A204.1 (cell line): Measurements from ENCODE around the gene HOXD11.

ENCODE experiments used
- FAIRE-seq: peaks from 2 replicates; lab custom pipeline; 2012; peaks lifted over from hg19 to GRCh38; lab: Jason Lieb, UNC

The HOXD11 gene

GRCh38 chr2:176081837-176082524 lies 25.1 kb upstream of the HOXD11 start:
- no peak for FAIRE-seq

- no peak for FAIRE-seq
Observed at GRCh38 chr2:176082525-176082823, 24.6 kb upstream of the HOXD11 start.

- no peak for FAIRE-seq
Observed at GRCh38 chr2:176082824-176083751, 24.0 kb upstream of the HOXD11 start.

- no peak for FAIRE-seq
Observed at GRCh38 chr2:176083796-176084261, 23.3 kb upstream of the HOXD11 start, which contains the start of gene EVX2. EVX2 (minus strand) TSS chr2:176083962; CDS start chr2:176083776, 186 bp downstream.

GRCh38 chr2:176084611-176085119 lies 22.4 kb upstream of the HOXD11 start:
- FAIRE-seq = no peak

GRCh38 chr2:176085120-176085788 lies 21.8 kb upstream of the HOXD11 start:
- no peak for FAIRE-seq

- FAIRE-seq = no peak
Observed at GRCh38 chr2:176085861-176086771, 21.0 kb upstream of the HOXD11 start.

- FAIRE-seq = no peak
Observed at GRCh38 chr2:176087330-176088047, 19.6 kb upstream of the HOXD11 start.

GRCh38 chr2:176088048-176088936 lies 18.8 kb upstream of the HOXD11 start:
- FAIRE-seq = no peak

GRCh38 chr2:176088937-176089842 lies 17.9 kb upstream of the HOXD11 start:
- FAIRE-seq = no peak

- FAIRE-seq = no peak
Observed at GRCh38 chr2:176089843-176090395, 17.2 kb upstream of the HOXD11 start.

- no peak for FAIRE-seq
Observed at GRCh38 chr2:176090862-176091261, 16.2 kb upstream of the HOXD11 start.

- no peak for FAIRE-seq
Observed at GRCh38 chr2:176091329-176092258, 15.5 kb upstream of the HOXD11 start.

- FAIRE-seq = no peak
Observed at GRCh38 chr2:176092270-176093144, 14.6 kb upstream of the HOXD11 start, which contains the start of gene HOXD13. HOXD13 (plus strand) TSS chr2:176092721; CDS start chr2:176092891, 170 bp downstream.

- no peak for FAIRE-seq
Observed at GRCh38 chr2:176093145-176093897, 13.8 kb upstream of the HOXD11 start.
